Measurements from ENCODE around the gene MBTPS1.

Gene MBTPS1

GRCh38 chr16:84093120-84093878 is 23.4 kb downstream of the MBTPS1 start:
- Mint-ChIP-seq H3K36me3 (peaks cover 84% of the 10 kb centered on the region), H3K9me3 (no peaks in the 10 kb centered on the region), H3K4me1 (peaks cover 14% of the 10 kb centered on the region), H3K27me3 (no peaks in the 10 kb centered on the region), H3K4me3 (no peak overlapping the region), H3K27ac (no peak overlapping the region)
- ATAC-seq = no peak

GRCh38 chr16:84091460-84091859 is 25.3 kb downstream of the MBTPS1 start:
- no peak for ATAC-seq
- Mint-ChIP-seq H3K4me3 (no peak overlapping the region), H3K27ac (no peak overlapping the region), H3K9me3 (no peaks in the 10 kb centered on the region), H3K27me3 (no peaks in the 10 kb centered on the region), H3K36me3 (peaks cover 89% of the 10 kb centered on the region), H3K4me1 (peaks cover 31% of the 10 kb centered on the region)

- H3K9me3 Mint-ChIP-seq = no peaks in the 10 kb centered on the region
- H3K4me3 Mint-ChIP-seq = no peak overlapping the region
- H3K27me3 Mint-ChIP-seq = no peaks in the 10 kb centered on the region
- peaks cover 40% of the 10 kb centered on the region for H3K4me1 Mint-ChIP-seq
- no peak overlapping the region for H3K27ac Mint-ChIP-seq
- no peak for ATAC-seq
- H3K36me3 Mint-ChIP-seq = peaks cover 90% of the 10 kb centered on the region
These were observed 26.5 kb downstream of the MBTPS1 start for GRCh38 chr16:84090211-84090610.

DNA sequence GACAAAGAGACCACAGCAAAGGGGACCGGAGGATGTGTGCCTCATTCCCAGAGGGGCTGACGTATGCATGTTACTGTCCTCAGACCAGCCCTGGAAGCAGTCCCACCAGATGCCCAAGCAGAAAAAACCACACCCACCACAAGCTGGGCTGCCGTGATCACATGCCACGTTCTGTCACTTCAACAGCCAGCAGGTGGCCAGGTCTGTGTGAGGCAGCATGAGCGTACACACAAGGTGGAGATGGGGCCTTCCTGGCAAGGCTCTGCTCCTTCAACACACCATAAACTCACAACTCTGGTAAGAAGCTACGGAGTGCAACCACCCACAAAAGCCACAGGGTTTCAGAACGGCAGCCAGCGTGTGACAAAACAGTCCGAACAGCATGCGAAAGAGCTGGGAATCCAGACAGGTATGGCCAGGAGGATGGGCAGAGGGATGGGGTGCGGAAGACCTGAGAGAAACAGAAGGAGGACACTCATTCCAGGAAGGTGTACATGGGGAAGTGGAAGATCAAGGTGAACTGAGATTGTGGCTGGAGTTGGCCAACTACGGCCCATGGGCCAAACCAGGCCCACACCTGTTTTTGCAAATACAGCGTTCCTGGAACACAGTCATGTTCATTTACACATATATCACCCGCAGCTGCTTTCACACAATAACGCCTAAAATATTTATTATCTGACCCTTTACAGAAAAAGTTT is 27.9 kb downstream of the MBTPS1 start:
- peaks cover 46% of the 10 kb centered on the region for H3K4me1 Mint-ChIP-seq
- peak overlapping the region; percentile 15 for H3K27ac Mint-ChIP-seq
- H3K9me3 Mint-ChIP-seq = no peaks in the 10 kb centered on the region
- peak; percentile 94 for ATAC-seq
- H3K4me3 Mint-ChIP-seq = peak overlapping the region; percentile 40
- peaks cover 76% of the 10 kb centered on the region for H3K36me3 Mint-ChIP-seq
- H3K27me3 Mint-ChIP-seq = no peaks in the 10 kb centered on the region

- Mint-ChIP-seq H3K27me3 (no peaks in the 10 kb centered on the region), H3K4me3 (no peak overlapping the region), H3K36me3 (peaks cover 72% of the 10 kb centered on the region), H3K4me1 (peaks cover 46% of the 10 kb centered on the region), H3K9me3 (no peaks in the 10 kb centered on the region), H3K27ac (no peak overlapping the region)
- no peak for ATAC-seq
These were observed 29.1 kb downstream of the MBTPS1 start for GRCh38 chr16:84087466-84088151.

DNA sequence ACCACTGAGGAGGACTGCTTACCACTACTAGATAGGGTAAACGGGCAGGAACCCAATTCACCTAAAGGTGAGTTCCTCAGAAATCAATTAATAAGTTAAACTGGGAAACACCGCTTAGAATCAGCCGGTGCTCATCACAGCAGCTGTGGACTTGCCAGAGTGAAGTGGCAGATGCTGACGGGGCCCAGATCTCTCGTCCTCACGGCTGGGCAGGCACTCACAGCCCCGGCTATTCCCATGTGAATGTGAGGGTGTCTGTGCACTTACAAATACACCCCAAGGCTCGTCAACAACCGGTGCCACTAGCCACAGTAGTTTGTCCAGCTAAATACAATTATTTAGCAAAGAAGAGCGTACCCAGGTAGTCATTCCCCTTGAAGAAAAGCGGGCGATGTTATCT is 29.7 kb downstream of the MBTPS1 start:
- H3K27me3 Mint-ChIP-seq = no peaks in the 10 kb centered on the region
- ATAC-seq = no peak
- peaks cover 46% of the 10 kb centered on the region for H3K4me1 Mint-ChIP-seq
- H3K27ac Mint-ChIP-seq = no peak overlapping the region
- peaks cover 74% of the 10 kb centered on the region for H3K36me3 Mint-ChIP-seq
- no peak overlapping the region for H3K4me3 Mint-ChIP-seq
- H3K9me3 Mint-ChIP-seq = no peaks in the 10 kb centered on the region

DNA sequence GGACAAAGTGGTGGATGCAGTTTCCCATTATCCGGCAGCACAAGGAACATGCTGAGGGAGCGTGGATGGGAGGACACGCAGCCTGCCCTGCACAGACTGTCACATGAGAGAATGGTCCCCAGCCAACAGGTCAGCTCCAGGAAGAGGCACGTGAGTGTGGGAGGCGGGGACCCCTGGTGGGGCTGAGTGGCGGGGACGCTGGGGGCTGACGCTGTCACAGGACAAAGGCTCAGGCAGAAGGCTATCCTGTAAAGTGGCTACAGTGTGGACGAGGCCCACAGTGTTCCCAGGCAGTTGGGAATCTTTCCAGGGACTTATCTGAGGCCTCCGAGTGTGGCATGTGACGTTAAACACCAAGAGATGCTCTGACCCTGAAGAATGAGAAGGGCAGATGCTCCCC is 30.4 kb downstream of the MBTPS1 start:
- no peak overlapping the region for H3K4me3 Mint-ChIP-seq
- H3K27me3 Mint-ChIP-seq = no peaks in the 10 kb centered on the region
- peak overlapping the region; percentile 35 for H3K27ac Mint-ChIP-seq
- H3K36me3 Mint-ChIP-seq = peaks cover 74% of the 10 kb centered on the region
- H3K4me1 Mint-ChIP-seq = peaks cover 46% of the 10 kb centered on the region
- no peak for ATAC-seq
- H3K9me3 Mint-ChIP-seq = no peaks in the 10 kb centered on the region

DNA sequence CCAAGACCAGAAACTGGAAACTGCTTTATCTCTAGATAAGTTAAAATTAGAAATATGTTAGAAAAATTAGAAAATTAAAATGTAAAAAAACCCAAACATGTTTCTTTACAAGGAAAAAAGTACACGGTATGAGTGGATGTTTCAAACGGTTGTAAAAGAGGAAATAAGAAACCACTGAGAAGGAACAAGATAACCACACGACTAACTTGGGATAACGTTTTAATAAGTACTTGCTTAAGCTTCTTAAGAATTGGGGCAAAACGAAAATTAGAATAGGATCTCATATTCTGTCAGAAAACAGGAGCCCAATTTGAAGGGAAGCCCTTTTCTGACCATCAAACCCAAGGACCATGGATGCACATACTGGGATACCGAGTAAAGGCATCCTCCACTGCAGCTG is 31.0 kb downstream of the MBTPS1 start:
- Mint-ChIP-seq H3K4me3 (peak overlapping the region; percentile 7), H3K27ac (peak overlapping the region; percentile 35), H3K4me1 (peaks cover 46% of the 10 kb centered on the region), H3K27me3 (no peaks in the 10 kb centered on the region), H3K36me3 (peaks cover 74% of the 10 kb centered on the region), H3K9me3 (no peaks in the 10 kb centered on the region)
- ATAC-seq = peak; percentile 62

- H3K4me3 Mint-ChIP-seq = no peak overlapping the region
- peaks cover 46% of the 10 kb centered on the region for H3K4me1 Mint-ChIP-seq
- no peak overlapping the region for H3K27ac Mint-ChIP-seq
- peaks cover 73% of the 10 kb centered on the region for H3K36me3 Mint-ChIP-seq
- ATAC-seq = no peak
- H3K27me3 Mint-ChIP-seq = no peaks in the 10 kb centered on the region
- H3K9me3 Mint-ChIP-seq = no peaks in the 10 kb centered on the region
These were observed 31.5 kb downstream of the MBTPS1 start for GRCh38 chr16:84085271-84085667.

DNA sequence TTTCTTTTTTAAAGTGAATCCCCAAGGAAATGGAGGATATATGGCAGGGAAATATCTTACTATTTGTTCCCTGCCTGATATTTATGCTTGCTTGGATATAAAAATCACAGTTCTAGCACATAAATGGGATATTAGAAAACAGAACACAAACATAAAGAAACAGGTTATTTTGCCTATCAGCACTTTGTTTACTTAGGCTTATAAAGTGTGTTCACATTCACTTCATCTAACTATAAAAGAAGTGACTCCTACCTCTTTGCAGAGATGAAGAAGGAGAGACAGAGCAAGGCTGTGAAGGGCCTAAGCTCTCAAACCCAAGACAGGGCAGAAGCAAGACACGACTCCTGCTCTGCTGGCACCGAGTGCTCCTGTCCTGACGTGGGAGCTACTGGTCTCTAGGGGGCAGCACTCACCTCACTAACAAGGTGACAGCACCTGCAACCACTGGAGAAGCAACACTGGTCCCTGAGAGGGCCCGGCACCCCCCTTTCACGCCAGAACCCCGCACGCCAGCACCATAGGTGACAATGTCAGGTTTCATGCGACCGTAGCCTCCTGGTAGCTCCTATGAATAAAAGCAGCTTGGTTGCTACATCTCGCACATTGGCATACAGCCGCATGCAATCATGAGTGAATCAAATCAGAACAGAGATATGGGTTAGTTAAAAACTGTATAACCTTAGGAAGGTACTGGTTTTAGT is 32.0 kb downstream of the MBTPS1 start:
- Mint-ChIP-seq H3K9me3 (no peaks in the 10 kb centered on the region), H3K4me3 (no peak overlapping the region), H3K27me3 (no peaks in the 10 kb centered on the region), H3K36me3 (peaks cover 70% of the 10 kb centered on the region), H3K27ac (no peak overlapping the region), H3K4me1 (peaks cover 46% of the 10 kb centered on the region)
- ATAC-seq = peak; percentile 65

DNA sequence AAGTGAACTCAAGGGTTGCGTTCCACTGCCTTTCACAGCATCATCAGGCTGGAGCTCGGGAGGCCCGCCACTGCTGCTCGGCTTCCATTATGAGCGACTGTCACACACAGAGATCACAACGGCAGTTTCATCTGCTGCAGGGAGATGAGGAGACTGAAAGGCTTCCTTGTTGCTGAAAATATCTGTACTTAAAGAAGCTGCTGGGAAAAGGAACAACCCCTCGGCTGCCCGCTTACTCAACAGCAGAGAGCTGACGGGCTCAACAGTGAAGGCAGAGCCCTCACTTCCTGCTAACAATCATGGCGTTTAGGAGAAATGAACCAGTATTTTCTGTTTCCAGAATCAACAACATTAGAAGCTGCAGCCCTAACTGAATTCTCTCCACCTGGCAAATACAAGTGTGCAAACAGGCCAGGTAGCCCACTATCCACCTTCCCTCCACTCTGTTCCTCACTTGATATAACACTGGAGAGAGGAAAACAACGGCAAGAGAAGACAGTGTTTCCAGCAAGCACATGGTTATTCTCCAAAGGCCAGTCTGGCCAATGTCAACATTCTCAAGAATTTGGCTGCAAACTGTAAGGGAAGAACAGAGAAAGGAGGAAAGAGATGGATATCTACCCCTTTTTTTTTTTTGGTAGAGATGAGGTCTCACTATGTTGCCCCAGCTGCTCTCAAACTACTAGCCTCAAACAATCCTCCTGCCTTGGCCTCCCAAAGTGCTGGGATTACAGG is 33.7 kb downstream of the MBTPS1 start:
- no peak overlapping the region for H3K4me3 Mint-ChIP-seq
- H3K36me3 Mint-ChIP-seq = peaks cover 71% of the 10 kb centered on the region
- H3K27ac Mint-ChIP-seq = no peak overlapping the region
- H3K4me1 Mint-ChIP-seq = peaks cover 31% of the 10 kb centered on the region
- H3K27me3 Mint-ChIP-seq = no peaks in the 10 kb centered on the region
- ATAC-seq = no peak
- no peaks in the 10 kb centered on the region for H3K9me3 Mint-ChIP-seq

- Mint-ChIP-seq H3K36me3 (peaks cover 71% of the 10 kb centered on the region), H3K27me3 (no peaks in the 10 kb centered on the region), H3K27ac (no peak overlapping the region), H3K4me1 (peaks cover 25% of the 10 kb centered on the region), H3K9me3 (no peaks in the 10 kb centered on the region), H3K4me3 (no peak overlapping the region)
- no peak for ATAC-seq
These were observed 34.6 kb downstream of the MBTPS1 start for GRCh38 chr16:84082110-84082509.

DNA sequence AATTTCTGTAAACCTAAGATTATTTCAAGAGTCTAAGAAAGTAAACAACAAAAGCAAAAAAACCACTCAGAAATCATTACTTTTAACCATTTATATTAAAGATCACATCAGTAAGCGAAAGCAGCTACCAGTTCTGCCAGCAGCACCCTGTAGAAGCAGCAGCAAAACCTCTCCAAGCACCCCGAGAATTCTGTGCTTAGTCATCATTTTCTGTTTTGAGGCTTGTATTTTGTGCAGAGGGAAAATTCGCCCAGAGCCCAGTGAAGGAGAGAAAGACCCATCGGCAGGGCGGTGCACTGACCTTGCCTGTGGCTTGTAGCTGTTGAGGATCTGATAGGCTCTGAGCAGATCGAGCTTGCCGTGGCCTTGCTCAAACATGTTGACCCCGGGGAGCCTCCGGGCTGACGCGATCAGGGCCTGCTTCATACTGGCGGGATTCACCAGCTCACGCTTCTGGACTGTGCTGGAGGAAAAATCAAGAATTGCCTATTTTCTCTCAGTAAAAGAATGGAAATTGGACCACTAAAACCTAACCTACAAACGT is 35.2 kb downstream of the MBTPS1 start:
- no peak for ATAC-seq
- H3K4me1 Mint-ChIP-seq = peaks cover 22% of the 10 kb centered on the region
- no peaks in the 10 kb centered on the region for H3K27me3 Mint-ChIP-seq
- H3K9me3 Mint-ChIP-seq = no peaks in the 10 kb centered on the region
- H3K36me3 Mint-ChIP-seq = peaks cover 71% of the 10 kb centered on the region
- H3K27ac Mint-ChIP-seq = no peak overlapping the region
- no peak overlapping the region for H3K4me3 Mint-ChIP-seq

GRCh38 chr16:84080813-84081212 is 35.9 kb downstream of the MBTPS1 start:
- Mint-ChIP-seq H3K4me1 (peaks cover 15% of the 10 kb centered on the region), H3K9me3 (no peaks in the 10 kb centered on the region), H3K36me3 (peaks cover 69% of the 10 kb centered on the region), H3K27ac (no peak overlapping the region), H3K4me3 (no peak overlapping the region), H3K27me3 (no peaks in the 10 kb centered on the region)
- no peak for ATAC-seq

All from stimulated activated memory B cell treated with anti-CD40 and anti-IgM and Interleukin-4, amounts not matched to agents 10 μg/mL and 1 μg/mL and 100 μg/mL, for 72 hours (primary cell).